ENCODE measurements around the gene SHC3. TPM values are rescaled to one million over a fixed set of nuclear protein-coding genes. Genes with fewer than 3 reads are reported as not detected.

SHC3 gene
- total and polyA plus RNA-seq, 2 of the 4 experiments (the other 2 are of a cell fraction): 4.5 to 13.3 TPM

GRCh38 chr9:89224633-89225032 is 46.0 kb upstream of the SHC3 start:
- H2AK9ac ChIP-seq (replicated peaks; ENCODE audit: low read depth, low read length, poor library complexity): no peak overlapping the region
- intact Hi-C loops (cut with micrococcal nuclease): no loop called here
- H3K14ac ChIP-seq (replicated peaks; ENCODE audit: low read depth, low read length): 0 out of 2 replicates have a peak overlapping the region, but pooled peaks have one; percentile 26

More at GRCh38 chr9:89224633-89225032, 46.0 kb upstream of the SHC3 start:
- Histone ChIP-seq H3K36me3 (ENCODE audit: control insufficient read depth, insufficient read depth, low read length) (no peaks in the 10 kb centered on the region), H3K27me3 (ENCODE audit: control insufficient read depth, insufficient read depth, low read length) (peaks cover 1% of the 10 kb centered on the region; the same call in 1 of the 2 replicates), H3K27ac (ENCODE audit: insufficient read depth, low read length) (no peak overlapping the region), H4K20me1 (ENCODE audit: insufficient read depth, low read length) (no peaks in the 10 kb centered on the region), H2BK5ac (ENCODE audit: low read depth, low read length, poor library complexity, severe bottlenecking) (no peak overlapping the region), H3K18ac (ENCODE audit: low read depth, low read length) (no peak overlapping the region; the same call in 1 of the 2 replicates), H3K4me3 (ENCODE audit: insufficient read depth, low read depth, low read length) (no peak overlapping the region), H4K91ac (ENCODE audit: insufficient read depth, low read depth, low read length) (no peak overlapping the region), H4K5ac (ENCODE audit: low read depth, low read length) (no peak overlapping the region; the same call in 1 of the 2 replicates), H3K23ac (ENCODE audit: low read depth, low read length) (no peak overlapping the region), H3K4me1 (ENCODE audit: control insufficient read depth, insufficient read depth, low read length) (peaks cover 13% of the 10 kb centered on the region), H2BK15ac (ENCODE audit: low read depth, low read length) (0 out of 3 replicates have a peak overlapping the region, but pooled peaks have one; percentile 34), H3K56ac (ENCODE audit: extremely low read depth, insufficient read depth, low read length) (no peak overlapping the region), H4K8ac (ENCODE audit: low read depth in 2 of 2, low read length in 2 of 2) (no peak overlapping the region), H3K4me2 (ENCODE audit: low read depth, low read length) (no peak overlapping the region), H2AFZ (replicated peaks; ENCODE audit: low read length, poor library complexity) (no peak overlapping the region), H3K9me1 (ENCODE audit: insufficient read depth, low read length) (0 out of 2 replicates have a peak, but pooled peaks cover 5% of the 10 kb centered on the region), H3K79me1 (ENCODE audit: low read depth in 1 of 2, low read length in 2 of 2) (no peaks in the 10 kb centered on the region), H3K9me3 (ENCODE audit: control insufficient read depth, insufficient read depth, low read length) (no peaks in the 10 kb centered on the region), H3K9ac (ENCODE audit: low read depth, low read length) (no peak overlapping the region), H2BK20ac (ENCODE audit: low read depth, low read length) (no peak overlapping the region), H2AK5ac (ENCODE audit: low read depth, low read length) (peak overlapping the region; percentile 72), H2BK120ac (ENCODE audit: low read depth, low read length) (no peak overlapping the region), H3K4ac (ENCODE audit: low read depth, low read length) (no peak overlapping the region; the same call in 1 of the 2 replicates)
- BruUV-seq (replicated peaks): no TSS peak
- CTCF ChIA-PET: no interaction called here
- no peak for TF ChIP-seq MAZ (IDR thresholded peaks at IDR 0.05; ENCODE audit: borderline replicate concordance, low read depth, low read length)
- no peak for TF ChIP-seq RFX5 (IDR thresholded peaks at IDR 0.05; ENCODE audit: low read depth, low read length)
- TF ChIP-seq, protein P1, sequence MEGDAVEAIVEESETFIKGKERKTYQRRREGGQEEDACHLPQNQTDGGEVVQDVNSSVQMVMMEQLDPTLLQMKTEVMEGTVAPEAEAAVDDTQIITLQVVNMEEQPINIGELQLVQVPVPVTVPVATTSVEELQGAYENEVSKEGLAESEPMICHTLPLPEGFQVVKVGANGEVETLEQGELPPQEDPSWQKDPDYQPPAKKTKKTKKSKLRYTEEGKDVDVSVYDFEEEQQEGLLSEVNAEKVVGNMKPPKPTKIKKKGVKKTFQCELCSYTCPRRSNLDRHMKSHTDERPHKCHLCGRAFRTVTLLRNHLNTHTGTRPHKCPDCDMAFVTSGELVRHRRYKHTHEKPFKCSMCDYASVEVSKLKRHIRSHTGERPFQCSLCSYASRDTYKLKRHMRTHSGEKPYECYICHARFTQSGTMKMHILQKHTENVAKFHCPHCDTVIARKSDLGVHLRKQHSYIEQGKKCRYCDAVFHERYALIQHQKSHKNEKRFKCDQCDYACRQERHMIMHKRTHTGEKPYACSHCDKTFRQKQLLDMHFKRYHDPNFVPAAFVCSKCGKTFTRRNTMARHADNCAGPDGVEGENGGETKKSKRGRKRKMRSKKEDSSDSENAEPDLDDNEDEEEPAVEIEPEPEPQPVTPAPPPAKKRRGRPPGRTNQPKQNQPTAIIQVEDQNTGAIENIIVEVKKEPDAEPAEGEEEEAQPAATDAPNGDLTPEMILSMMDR (conservative IDR thresholded peaks at IDR 0.05; ENCODE audit: low read depth, low read length): no peak
- dilution Hi-C loops (cut with HindIII; ENCODE audit: low sequenced_read_pairs, unreplicated experiment): no loop called here
- WGBS, 2 experiments (ENCODE audit: extremely low coverage in 2 of 2, insufficient read length in 1 of 2): no CpG with 5 or more reads among the region's 4 CpGs
- in situ Hi-C loops (cut with MboI; ENCODE audit: low sequenced_read_pairs): no loop called here
- ATAC-seq (ENCODE audit: low read depth): no peak
- no peak for DNase-seq
- POLR2A ChIA-PET (ENCODE audit: unreplicated experiment): no interaction called here
